ENCODE data around the gene CDK1.
"Not testable (repeated sequence)": the region's sequence is repeated elsewhere in the genome, so short reads cannot be mapped to it uniquely, and the experiment has no call there.

CDK1 gene

DNA sequence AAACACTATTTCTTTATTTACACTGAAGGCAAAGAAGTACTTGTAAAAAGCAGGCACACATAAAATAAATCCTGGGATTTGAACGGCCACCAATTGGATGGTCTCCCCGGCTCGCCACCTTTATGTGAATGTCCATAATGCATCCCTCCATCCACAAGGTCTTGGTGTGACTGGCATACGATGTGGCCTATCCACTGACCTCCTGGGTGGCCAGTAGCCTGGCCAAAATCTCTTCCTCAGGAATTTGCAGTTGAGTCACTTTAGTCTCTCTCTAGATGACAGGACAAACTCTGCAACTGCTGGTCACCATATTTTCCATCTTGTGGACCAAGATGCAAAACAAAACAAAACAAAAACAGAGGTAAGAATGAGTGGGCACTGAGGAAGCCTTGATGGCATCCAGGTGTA, 39.1 kb downstream of the CDK1 start:
- peak; percentile 23 for DNase-seq

DNA sequence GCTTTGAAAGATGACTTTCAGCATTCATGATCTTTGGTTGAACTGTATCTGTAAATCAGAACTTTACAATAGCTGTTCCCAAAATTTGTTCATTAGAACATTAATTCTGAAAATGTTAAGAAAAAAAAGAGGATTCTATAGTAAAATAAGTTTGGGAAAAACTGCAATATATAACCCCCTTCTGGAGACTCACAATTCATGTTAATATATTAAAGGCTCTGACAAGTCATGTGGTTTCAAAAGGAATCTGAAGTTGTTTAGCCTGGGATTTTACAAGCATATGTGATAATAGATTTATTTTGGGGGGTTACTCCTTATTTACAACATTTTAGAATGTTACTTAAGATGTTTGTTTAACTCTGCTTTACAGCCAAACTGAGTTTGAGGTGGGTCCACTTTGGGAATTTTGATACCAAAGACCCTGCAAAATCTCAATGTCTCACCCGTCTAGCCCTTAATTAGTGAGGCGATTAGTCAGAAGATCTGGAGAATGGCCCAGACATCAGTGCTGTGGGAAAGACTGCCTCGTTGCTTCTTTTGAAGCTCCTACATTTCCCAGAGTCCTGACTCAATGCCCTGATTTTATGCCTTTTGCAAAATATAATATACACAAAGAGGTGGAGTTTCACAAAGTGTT, 40.0 kb downstream of the CDK1 start:
- peak; percentile 92 for DNase-seq

DNA sequence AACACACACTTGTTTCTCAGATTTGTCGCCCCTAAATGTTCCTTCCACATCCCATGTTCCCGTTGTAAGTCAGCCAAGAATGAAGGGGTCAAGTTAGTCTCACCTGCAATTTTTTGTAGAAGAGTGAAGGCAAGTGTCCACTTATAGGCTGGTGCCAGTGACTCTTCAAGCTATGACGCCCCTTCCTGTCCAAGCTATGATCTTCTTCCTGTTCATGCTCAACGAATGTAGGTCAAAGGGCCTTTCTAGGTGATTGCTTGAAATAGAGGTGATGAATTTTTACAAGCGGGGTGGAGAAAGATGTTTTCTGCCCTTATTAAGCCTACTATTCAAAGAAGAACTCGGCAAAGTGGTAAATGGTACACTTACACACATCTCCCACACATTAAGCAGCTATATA, 41.0 kb downstream of the CDK1 start:
- DNase-seq = no peak

DNA sequence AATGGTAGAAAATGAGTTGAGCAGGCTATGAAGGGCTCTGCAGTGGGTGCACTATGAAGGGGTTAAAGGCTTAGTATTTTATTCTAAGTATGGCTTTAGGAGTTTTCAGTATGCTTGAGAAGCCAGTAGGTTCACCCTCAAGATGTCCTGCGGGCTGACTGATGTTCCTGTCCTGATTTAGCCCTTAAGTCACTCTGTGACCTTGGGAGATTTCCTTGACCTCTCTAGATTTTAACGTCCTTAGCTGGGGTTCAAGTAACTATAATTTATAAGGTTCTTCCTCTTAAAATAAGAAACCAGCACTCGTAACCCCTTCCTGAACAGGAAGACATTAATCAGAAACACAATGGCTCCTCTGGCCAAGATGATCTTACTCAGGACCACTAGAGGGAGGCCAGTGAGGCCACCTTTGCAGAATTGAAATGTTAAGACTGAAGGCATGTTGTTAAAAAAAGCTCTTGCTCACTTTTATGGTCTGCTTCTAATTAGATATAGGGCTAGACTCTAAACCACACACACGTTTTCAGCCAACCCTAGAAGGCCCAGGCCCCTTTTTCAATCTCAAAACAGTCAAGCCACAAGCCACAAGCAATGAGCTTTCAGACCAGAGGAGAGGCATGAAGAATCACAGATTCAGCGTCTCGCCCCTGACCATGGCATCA, 41.9 kb downstream of the CDK1 start:
- DNase-seq = peak; percentile 95

DNA sequence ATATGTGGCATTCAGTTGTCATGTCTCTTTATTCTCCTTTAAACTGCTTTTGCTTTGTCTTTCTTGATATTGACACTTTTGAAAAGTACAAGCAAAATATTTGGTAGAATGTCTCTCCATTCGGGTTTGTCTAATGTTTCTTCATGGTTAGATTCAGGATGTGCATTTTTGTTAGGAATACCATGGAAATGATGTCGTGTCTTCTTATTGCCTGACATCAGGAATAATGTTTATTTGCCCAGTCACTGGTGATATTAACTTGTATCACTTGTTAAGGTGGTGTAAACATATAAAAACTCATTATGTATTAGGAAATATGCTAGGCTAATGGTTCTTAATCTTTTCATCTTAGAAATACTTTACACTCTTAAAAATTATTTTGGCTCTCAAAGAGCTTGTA, 43.4 kb downstream of the CDK1 start:
- DNase-seq = peak; percentile 56

DNA sequence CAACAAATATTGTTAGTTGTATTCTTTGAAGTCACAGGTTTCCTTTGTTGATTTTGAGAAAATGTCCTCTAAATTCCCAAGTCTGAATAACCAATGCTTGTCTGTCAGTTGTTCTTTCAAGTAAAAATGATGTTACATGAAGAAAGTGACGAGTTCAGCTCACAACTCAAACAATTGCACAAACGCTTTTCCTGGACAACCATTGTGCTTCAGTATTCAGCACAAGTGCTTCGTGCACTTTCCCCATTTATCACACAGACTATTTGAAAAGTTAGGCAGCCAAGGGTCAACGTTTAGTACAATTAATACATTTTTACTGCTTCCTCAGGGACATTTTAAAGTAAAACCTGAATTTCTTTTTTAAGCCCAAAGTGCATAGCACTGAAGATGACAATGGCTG, 44.5 kb downstream of the CDK1 start:
- DNase-seq = no peak

DNA sequence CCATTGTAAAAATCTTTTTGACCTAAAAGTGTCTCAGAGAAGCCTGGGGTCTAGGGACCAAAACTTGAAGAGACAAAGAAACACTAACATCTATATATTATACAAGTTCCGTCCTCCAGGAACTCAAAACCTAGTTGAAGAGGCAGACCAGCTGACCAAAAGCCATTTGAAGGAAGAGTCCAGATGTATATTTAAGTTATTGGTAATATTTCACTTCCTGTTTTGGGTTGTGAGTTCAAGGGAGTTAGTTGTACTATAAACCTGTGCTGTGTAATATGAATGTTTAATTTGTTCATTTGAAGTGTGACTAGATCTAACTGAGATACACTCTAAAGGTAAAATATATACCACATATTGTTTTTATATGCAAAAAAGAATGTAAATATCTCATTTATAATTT, 45.0 kb downstream of the CDK1 start:
- DNase-seq = no peak

DNA sequence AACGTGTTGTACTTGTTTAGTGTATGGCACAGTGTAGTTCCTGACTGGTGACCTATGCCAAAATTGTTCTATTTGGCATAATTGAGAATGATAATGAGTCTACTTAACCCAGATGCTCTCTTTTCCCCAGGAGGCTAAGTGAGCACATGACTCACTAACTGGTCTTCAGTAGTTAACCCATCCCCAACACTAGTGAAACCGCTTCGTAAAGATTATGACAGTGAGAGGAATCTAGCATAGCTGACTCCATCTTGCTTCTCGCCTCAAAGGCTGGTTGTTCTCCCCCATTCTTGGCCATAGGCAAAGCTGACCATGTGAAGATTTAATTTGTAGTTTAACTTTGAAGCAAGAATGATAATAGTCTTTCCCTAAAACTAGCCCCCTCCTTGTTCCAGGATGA, 47.2 kb downstream of the CDK1 start:
- no peak for DNase-seq

DNA sequence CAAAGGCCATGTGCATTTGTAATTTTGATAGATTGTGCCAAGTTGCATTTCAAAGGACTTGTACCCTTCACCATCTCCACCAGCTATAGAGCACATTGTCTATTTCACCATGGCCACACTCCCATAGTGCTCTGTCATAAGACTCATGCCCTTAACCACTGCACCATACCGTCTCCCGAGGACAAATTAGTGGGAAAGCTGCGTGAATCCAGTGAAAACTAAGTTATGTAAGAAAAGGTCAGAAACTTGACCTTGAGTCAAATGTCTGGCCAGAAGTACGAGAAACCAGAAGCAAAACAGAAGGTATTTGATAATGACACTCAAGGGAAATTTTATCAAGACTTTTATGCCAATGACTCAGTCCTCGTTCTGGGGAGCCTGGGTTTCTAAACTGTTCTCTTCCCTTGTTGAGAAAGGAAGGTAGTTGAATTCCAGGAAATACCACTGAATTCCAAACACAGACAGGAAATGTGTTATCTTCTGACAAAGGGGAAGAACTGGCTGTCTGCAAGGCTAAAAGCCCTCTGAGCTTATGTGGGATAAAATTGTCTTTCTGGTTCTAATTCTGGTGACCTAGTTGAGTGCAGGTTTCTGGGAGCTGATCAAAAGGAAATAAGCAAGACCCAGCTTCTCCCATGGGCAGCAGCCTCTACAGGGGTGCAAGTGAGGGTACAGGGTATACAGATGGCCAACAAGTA, 49.7 kb downstream of the CDK1 start:
- peak; percentile 94 for DNase-seq

DNA sequence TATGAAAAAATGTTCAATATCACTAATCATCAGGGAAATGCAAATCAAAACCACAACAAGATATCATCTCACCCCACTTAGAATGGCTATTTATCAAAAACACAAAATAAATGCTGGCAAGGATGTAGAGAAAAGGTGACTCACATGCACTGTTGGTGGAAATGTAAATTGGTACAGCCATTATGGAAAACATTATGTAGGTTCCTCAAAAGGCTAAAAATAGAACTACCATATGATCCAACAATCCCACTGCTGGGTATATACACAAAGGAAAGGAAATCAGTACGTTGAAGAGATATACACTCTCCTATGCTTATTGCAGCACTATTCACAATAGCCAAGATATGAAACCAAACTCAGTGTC, 50.2 kb downstream of the CDK1 start:
- peak; percentile 81 for DNase-seq

DNA sequence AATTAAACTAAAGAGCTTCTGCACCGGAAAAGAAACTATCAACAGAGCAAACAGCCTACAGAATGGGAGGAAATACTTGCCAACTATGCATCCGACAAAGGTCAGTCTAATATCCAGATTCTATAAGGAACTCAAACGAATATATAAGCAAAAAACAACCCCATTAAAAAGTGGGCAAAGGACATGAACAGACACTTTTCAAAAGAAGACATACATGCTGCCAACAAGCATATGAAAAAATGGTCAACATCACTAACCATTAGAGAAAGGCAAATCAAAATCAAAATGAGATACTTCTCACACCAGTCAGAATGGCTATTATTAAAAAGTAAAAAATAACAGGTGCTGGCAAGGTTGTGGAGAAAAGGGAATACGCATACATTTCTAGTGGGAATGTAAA, 53.9 kb downstream of the CDK1 start:
- DNase-seq = not testable (repeated sequence)

DNA sequence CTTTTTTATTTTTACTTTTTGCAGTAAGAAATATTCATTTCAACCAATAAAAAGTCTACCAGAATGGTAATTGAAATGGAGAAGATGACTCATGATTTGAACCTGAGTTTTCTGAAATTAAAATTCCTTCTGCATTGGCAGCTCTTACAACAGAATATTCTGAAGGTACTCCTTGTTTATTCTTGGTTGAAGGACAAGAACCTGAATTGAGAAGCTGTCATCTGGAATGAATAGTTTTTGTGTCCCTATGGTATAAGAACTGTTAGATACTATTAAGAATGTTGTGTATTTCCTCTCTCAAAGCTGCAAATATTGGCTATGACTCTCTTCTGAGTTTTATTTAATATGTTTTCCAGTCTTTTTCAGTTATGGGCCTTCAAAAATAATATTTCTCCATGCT, 56.1 kb downstream of the CDK1 start:
- DNase-seq = no peak

DNA sequence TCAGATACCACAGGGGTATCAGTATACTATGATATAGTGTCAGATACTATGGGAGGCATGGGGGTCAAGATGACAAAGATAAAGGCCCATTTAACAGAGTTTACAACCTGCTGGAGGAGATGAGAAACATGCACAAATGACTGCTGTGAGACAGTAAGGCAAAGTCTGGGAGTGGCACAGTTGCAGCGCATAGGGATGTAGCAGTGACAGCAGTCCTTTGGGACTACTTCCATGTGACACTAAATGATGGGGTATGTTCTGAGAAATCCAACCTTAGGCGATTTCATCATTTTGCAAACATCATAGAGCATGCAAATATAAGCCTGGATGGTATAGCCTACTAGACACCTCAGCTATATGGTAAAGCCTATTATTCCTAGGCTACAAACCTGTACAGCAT, 56.8 kb downstream of the CDK1 start:
- no peak for DNase-seq

DNA sequence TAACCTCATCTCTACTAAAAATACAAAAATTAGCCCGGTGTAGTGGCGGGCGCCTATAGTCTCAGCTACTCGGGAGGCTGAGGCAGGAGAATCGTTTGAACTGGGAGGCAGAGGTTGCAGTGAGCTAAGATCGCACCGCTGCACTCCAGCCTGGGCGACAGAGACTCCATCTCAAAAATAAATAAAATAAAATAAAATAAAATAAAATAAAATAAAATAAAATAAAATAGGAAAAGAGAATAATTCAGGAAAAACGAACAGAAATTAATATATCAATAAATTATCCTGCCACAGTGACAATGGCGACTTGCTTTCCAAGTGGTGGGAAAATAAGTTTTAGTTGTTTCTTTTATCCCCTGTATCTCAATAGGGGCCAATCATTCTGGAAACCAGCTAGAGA, 62.9 kb downstream of the CDK1 start:
- DNase-seq = not testable (repeated sequence)

DNA sequence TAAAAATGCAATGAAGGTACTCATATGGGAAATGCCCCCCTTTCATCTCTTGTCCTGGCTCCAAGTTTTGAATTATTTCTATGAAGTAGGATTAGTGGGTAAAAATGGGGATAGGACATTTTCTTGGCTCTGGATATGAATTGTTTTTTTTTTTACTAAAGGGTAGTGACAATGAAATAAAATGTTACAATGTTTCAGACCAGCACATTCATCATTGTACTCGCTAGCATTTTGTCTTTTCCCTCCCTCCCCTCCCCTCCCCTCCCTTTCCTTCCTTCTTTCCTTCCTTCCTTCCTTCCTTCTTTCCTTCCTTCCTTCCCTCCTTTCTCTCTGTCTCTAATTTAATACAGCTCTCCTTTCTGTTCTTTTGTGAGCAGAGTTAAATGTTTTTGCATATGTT, 64.4 kb downstream of the CDK1 start:
- DNase-seq = no peak
